Astrocyte of the spinal cord (primary cell): ENCODE results near the gene ATG4C.

Experiments used
- DNase-seq: peaks from one replicate; pipeline ENCODE4 v3.0.0; 2011; ENCODE audit warnings: low read depth, low spot score
- H3K4me3 ChIP-seq: 2 replicates; pipeline ENCODE4 v1.5.1; 2011; ENCODE audit warnings: low read depth, mild to moderate bottlenecking, low read length, moderate library complexity
- in situ Hi-C: cut with HindIII; loops from 2 replicates; pipeline ENCODE4 v1.10.0; 2017; ENCODE audit warnings: low sequenced_read_pairs
- TF ChIP-seq, protein P1 (sequence below): IDR thresholded peaks from 2 replicates; pipeline ENCODE4 v1.5.1; 2012; ENCODE audit warnings: low read depth, mild to moderate bottlenecking, low read length, inconsistent platforms

The ATG4C gene

GRCh38 chr1:62897788-62898187 lies 113.9 kb downstream of the ATG4C start:
- in situ Hi-C loops: no loop called here
- DNase-seq: no peak
- H3K4me3 ChIP-seq: no peak overlapping the region
- TF ChIP-seq, protein P1, sequence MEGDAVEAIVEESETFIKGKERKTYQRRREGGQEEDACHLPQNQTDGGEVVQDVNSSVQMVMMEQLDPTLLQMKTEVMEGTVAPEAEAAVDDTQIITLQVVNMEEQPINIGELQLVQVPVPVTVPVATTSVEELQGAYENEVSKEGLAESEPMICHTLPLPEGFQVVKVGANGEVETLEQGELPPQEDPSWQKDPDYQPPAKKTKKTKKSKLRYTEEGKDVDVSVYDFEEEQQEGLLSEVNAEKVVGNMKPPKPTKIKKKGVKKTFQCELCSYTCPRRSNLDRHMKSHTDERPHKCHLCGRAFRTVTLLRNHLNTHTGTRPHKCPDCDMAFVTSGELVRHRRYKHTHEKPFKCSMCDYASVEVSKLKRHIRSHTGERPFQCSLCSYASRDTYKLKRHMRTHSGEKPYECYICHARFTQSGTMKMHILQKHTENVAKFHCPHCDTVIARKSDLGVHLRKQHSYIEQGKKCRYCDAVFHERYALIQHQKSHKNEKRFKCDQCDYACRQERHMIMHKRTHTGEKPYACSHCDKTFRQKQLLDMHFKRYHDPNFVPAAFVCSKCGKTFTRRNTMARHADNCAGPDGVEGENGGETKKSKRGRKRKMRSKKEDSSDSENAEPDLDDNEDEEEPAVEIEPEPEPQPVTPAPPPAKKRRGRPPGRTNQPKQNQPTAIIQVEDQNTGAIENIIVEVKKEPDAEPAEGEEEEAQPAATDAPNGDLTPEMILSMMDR: no peak

GRCh38 chr1:62900566-62900965 lies 116.6 kb downstream of the ATG4C start:
- H3K4me3 ChIP-seq: no peak overlapping the region
- TF ChIP-seq, protein P1: no peak
- no peak for DNase-seq
- in situ Hi-C loops: no loop called here

DNA sequence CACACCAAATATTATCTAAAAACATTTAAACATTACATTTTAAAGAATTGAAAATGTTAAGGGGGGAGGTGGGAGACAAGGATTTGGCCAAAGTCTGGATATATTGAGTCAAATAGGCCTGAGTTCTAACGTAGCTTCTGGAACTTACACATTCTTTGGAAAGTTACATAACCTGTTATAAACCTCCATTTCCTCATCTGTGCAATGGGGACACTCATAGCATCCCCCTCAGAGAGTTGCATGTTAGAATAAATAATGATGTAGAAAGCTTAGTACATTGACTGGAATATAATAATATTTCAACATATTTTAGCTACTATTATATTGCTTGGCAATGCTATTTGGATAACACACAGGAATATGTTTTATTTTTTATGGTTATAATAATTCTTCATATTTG lies 117.7 kb downstream of the ATG4C start:
- no peak for DNase-seq
- in situ Hi-C loops: no loop called here
- TF ChIP-seq, protein P1: no peak
- H3K4me3 ChIP-seq: no peak overlapping the region

DNA sequence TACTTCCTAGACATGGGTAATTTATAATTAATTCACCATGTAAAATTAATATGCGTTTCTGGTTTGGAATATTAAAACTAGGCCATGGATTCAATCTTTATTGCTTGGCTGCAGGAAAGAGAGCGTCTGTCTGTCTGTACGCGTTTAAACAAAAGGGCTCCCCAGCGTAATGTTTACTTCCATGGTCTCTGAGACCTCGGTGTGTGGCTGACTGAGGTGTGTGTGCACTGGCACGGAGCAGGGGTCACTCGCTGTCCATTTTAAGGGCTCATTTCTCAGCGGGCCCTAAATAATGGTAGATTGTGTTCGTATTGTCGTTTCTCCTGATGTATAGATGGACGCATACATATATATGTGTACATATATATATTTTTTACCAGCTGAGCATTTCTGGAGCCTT lies 119.6 kb downstream of the ATG4C start:
- TF ChIP-seq, protein P1: no peak
- DNase-seq: no peak
- in situ Hi-C loops: no loop called here
- no peak overlapping the region for H3K4me3 ChIP-seq

DNA sequence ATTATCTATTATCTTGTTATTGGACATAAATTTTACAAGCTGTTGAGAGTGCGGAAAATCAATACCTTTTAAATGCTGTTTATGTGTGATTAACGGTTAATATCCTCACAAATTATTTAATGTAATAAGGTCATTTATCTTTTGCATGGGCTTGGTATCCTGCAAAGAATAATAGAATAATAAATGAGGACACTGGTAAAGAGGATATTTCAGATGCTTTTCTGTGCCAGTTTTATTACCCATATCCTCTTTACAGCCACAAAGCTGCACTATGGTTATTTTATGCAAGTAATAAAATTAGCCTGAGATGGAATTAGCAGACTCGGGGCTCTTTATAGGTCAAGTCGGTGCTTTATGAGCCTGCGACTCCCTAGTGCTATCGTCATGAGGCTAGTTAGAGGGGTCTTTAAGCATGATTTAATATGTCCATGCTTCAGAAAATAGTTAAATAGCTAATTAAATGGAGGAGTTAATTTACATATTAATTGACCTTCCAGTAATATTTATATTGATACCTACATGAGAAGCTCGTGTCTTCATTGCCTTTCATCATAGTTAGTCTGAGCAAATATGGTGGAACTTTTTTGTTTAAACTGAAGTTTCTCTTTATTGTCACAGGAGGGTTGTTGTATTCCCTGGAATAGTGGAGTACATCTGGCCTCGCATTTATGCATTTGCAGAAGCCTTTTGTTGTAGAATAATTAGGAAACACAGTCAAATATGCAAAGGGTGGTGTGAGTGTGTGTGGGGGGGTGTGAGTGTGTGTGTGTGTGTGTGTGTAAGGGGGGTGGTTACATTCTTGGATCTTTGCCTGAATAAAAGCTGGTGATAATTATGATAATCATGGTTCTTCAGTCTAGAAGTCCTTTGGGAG lies 120.3 kb downstream of the ATG4C start:
- TF ChIP-seq, protein P1: no peak
- DNase-seq: no peak
- H3K4me3 ChIP-seq: no peak overlapping the region
- in situ Hi-C loops: no loop called here

DNA sequence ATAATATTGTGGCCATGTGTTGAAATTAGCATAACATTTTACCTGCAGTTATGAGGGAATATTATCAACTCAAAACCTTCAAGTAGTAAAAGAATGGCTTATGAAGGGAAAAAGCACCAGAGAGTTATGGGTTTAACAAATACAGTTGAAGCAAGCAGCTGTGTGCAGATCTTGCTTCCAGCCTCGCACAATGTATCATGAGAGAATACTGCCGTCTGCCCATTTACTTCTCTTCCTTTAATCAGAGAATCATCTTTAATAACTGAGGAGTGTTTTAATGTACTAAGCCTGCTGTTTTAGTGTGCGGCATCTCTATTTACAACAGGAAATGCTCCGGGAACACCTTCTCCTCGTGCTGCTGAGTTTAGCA lies 120.9 kb downstream of the ATG4C start:
- in situ Hi-C loops: no loop called here
- no peak overlapping the region for H3K4me3 ChIP-seq
- TF ChIP-seq, protein P1: no peak
- no peak for DNase-seq

DNA sequence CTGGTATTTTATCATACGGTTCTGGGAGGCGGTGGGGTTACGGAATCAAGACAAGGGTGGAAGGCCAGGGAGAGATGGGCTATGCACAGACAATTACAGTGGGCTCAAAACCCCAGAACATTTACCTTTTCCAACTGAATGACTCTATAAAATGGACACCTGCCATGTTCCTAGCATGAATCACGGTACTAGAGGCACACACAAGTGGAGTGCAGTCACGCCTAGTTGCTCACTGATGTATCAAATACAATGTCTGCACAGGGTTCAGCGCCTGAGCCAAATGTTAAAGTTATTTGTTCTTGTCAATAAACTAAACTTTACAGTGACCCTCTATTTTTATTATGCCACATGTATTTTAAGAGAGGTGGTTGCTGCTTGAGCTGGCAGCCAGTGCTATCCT lies 121.4 kb downstream of the ATG4C start:
- in situ Hi-C loops: no loop called here
- TF ChIP-seq, protein P1: no peak
- H3K4me3 ChIP-seq: no peak overlapping the region
- no peak for DNase-seq
